CD4-positive, alpha-beta T cell (primary cell): ENCODE data around the gene PPM1H. TPM values are rescaled to one million over a fixed set of nuclear protein-coding genes. Genes with fewer than 3 reads are reported as not detected.

Experiments
- ATAC-seq: fragments of 200-7000 bp; cut with Tn5 transposase; one replicate; pipeline ENCODE4 v1.10.0; 2022; ENCODE audit warnings: mild to moderate bottlenecking; ENCODE audit not compliant: poor library complexity
- CTCF ChIA-PET: fragments of 350-600 bp; sonication (Branson Sonifier 250); formaldehyde crosslinking; loops from one replicate; lab custom pipeline; 2021; ENCODE audit warnings: antibody characterized with exemption, inconsistent platforms; lab: Charles Lee
- POLR2A ChIA-PET: fragments of 350-600 bp; sonication (Branson Sonifier 250); formaldehyde crosslinking; loops from one replicate; lab custom pipeline; 2021; ENCODE audit warnings: antibody characterized with exemption, inconsistent platforms; lab: Charles Lee
- DNase-seq, 14 experiments: peaks; one replicate each; pipeline ENCODE4 v3.0.0-alpha.2; 2013 to 2020; ENCODE audit warnings: mixed read lengths in 2 of 14
- H3K27ac ChIP-seq, 2 donors: one replicate each; pipeline versions ENCODE4 v1.5.1 to v1.7.0; 2013; ENCODE audit warnings: low read length in 2 of 2, low read depth in 1 of 2, mild to moderate bottlenecking in 1 of 2
- H3K27me3 ChIP-seq, 2 experiments: 1 replicate in 1 of 2; 2 replicates in 1 of 2; pipeline versions ENCODE4 v1.6.1 to v1.7.0; 2013; ENCODE audit warnings: low read length in 2 of 2, control low read depth in 1 of 2, mild to moderate bottlenecking in 1 of 2, moderate library complexity in 1 of 2; ENCODE audit not compliant: insufficient read depth in 2 of 2, control insufficient read depth in 1 of 2
- H3K36me3 ChIP-seq: one replicate; pipeline ENCODE4 v1.6.1; 2013; ENCODE audit warnings: low read length, control low read depth; ENCODE audit not compliant: insufficient read depth
- H3K4me1 ChIP-seq: one replicate; pipeline ENCODE4 v1.6.1; 2013; ENCODE audit warnings: low read length, control low read depth; ENCODE audit not compliant: insufficient read depth
- H3K4me3 ChIP-seq: one replicate; pipeline ENCODE4 v1.5.1; 2013; ENCODE audit warnings: mild to moderate bottlenecking, low read length, moderate library complexity
- H3K9me3 ChIP-seq, 2 experiments: 1 replicate in 1 of 2; 2 replicates in 1 of 2; pipeline versions ENCODE4 v1.6.1 to v1.7.0; 2013; ENCODE audit warnings: low read length in 2 of 2, mild to moderate bottlenecking in 2 of 2, control low read depth in 1 of 2, moderate library complexity in 1 of 2; ENCODE audit not compliant: control insufficient read depth in 1 of 2, insufficient read depth in 1 of 2
- H3K27ac Mint-ChIP-seq: one replicate; pipeline ENCODE4 v1.8.0; 2020; ENCODE audit warnings: mixed read lengths
- H3K27me3 Mint-ChIP-seq: one replicate; pipeline ENCODE4 v1.8.0; 2021; ENCODE audit warnings: mixed read lengths
- H3K36me3 Mint-ChIP-seq: one replicate; pipeline ENCODE4 v1.8.0; 2021; ENCODE audit warnings: low read depth, mixed read lengths
- H3K4me1 Mint-ChIP-seq: one replicate; pipeline ENCODE4 v1.8.0; 2021; ENCODE audit warnings: low read depth, mixed read lengths
- H3K4me3 Mint-ChIP-seq: one replicate; pipeline ENCODE4 v1.8.0; 2020; ENCODE audit warnings: mild to moderate bottlenecking, mixed read lengths
- H3K9me3 Mint-ChIP-seq: one replicate; pipeline ENCODE4 v1.8.0; 2020; ENCODE audit warnings: mixed read lengths
- CTCF ChIP-seq: fragments of 200-600 bp; IDR thresholded peaks from one replicate; pipeline ENCODE4 v1.8.0; 2022; ENCODE audit warnings: antibody characterized with exemption, mild to moderate bottlenecking
- intact Hi-C, 2 experiments: fragments of 100-400 bp; cut with DNase I in 1 of 2; cut with micrococcal nuclease in 1 of 2; formaldehyde crosslinking; loops; one replicate each; pipeline versions ENCODE4 v1.15.1 to v1.9.0; 2023 to 2025; cut with DNase I, micrococcal nuclease
- total RNA-seq, 174 experiments: library from RNA in 2 of 174; stranded (reverse) in 2 of 174; gene quantifications; one replicate each; pipeline ENCODE4 v1.2.3 and lab custom pipeline; 2021 to 2026

Gene PPM1H
- total RNA-seq, 2 experiments from 2014 or later, result not detected

GRCh38 chr12:62868820-62869219, 66.1 kb downstream of the PPM1H start:
- H3K4me1 Mint-ChIP-seq, result no peaks in the 10 kb centered on the region
- H3K4me1 ChIP-seq, result no peaks in the 10 kb centered on the region
- no peaks in the 10 kb centered on the region for H3K36me3 Mint-ChIP-seq
- no peak for TF ChIP-seq CTCF
- no peak overlapping the region for H3K27ac ChIP-seq
- POLR2A ChIA-PET, result no interaction called here
- H3K36me3 ChIP-seq, result no peaks in the 10 kb centered on the region
- no peak for DNase-seq
- intact Hi-C loops, result no loop called here
- peaks cover 13% of the 10 kb centered on the region for H3K27me3 Mint-ChIP-seq
- H3K27ac Mint-ChIP-seq, result no peak overlapping the region
- no peaks in the 10 kb centered on the region for H3K9me3 ChIP-seq
- H3K4me3 Mint-ChIP-seq, result no peak overlapping the region
- no peak overlapping the region for H3K4me3 ChIP-seq
- CTCF ChIA-PET, result no interaction called here
- H3K9me3 Mint-ChIP-seq, result no peaks in the 10 kb centered on the region
- ATAC-seq, result no peak
- peaks cover 3 to 5% of the 10 kb centered on the region in 2 experiments for H3K27me3 ChIP-seq

GRCh38 chr12:62866451-62867082, 68.4 kb downstream of the PPM1H start:
- intact Hi-C loops, result no loop called here
- Mint-ChIP-seq H3K4me1 (no peaks in the 10 kb centered on the region), H3K27me3 (peaks cover 13% of the 10 kb centered on the region), H3K36me3 (no peaks in the 10 kb centered on the region), H3K4me3 (no peak overlapping the region), H3K9me3 (no peaks in the 10 kb centered on the region), H3K27ac (no peak overlapping the region)
- TF ChIP-seq CTCF, result no peak
- H3K36me3 ChIP-seq, result no peaks in the 10 kb centered on the region
- CTCF ChIA-PET, result no interaction called here
- H3K9me3 ChIP-seq, result no peaks in the 10 kb centered on the region
- no peak overlapping the region for H3K27ac ChIP-seq
- DNase-seq (no peak), ATAC-seq (no peak)
- POLR2A ChIA-PET, result no interaction called here
- no peak overlapping the region for H3K4me3 ChIP-seq
- H3K4me1 ChIP-seq, result no peaks in the 10 kb centered on the region
- peaks cover 3 to 5% of the 10 kb centered on the region in 2 experiments for H3K27me3 ChIP-seq

- Histone ChIP-seq H3K9me3 (no peaks in the 10 kb centered on the region), H3K4me1 (no peaks in the 10 kb centered on the region), H3K4me3 (no peak overlapping the region), H3K27ac (no peak overlapping the region), H3K27me3 (peaks cover 3 to 5% of the 10 kb centered on the region in 2 experiments), H3K36me3 (no peaks in the 10 kb centered on the region)
- Mint-ChIP-seq H3K4me3 (no peak overlapping the region), H3K27me3 (peaks cover 13% of the 10 kb centered on the region), H3K36me3 (no peaks in the 10 kb centered on the region), H3K27ac (no peak overlapping the region), H3K4me1 (no peaks in the 10 kb centered on the region), H3K9me3 (no peaks in the 10 kb centered on the region)
- no peak for ATAC-seq
- intact Hi-C loops, result no loop called here
- no peak for DNase-seq
- TF ChIP-seq CTCF, result no peak
- POLR2A ChIA-PET, result no interaction called here
- CTCF ChIA-PET, result no interaction called here
Measured at GRCh38 chr12:62865937-62866336, 69.0 kb downstream of the PPM1H start.
